Stomach (tissue), 9 donors: ENCODE measurements around the gene ZNF845. TPM values are rescaled to one million over a fixed set of nuclear protein-coding genes. Genes with fewer than 3 reads are reported as not detected.

ENCODE experiments used
- DNase-seq, 2 donors: peaks; one replicate each; pipeline versions ENCODE4 v3.0.0 to v3.0.0-alpha.2; 2013 to 2019
- H3K27ac ChIP-seq, 5 donors: fragments of 200-600 bp in 4 of 5; sonication (generic) in 4 of 5; one replicate each; pipeline ENCODE4 v1.5.1; 2013 to 2019; ENCODE audit warnings: mild to moderate bottlenecking in 1 of 5, moderate library complexity in 1 of 5
- H3K27me3 ChIP-seq, 3 donors: fragments of 200-600 bp; sonication (generic); one replicate each; pipeline ENCODE4 v1.5.1; 2017 to 2019; ENCODE audit warnings: mixed run types in 1 of 3
- H3K36me3 ChIP-seq, 4 donors: fragments of 200-600 bp; sonication (generic); 1 replicate in 3 of 4; 2 replicates in 1 of 4; pipeline ENCODE4 v1.5.1; 2016 to 2019
- H3K4me1 ChIP-seq, 4 donors: fragments of 200-600 bp; sonication (generic); one replicate each; pipeline ENCODE4 v1.5.1; 2016 to 2019
- H3K4me3 ChIP-seq, 4 donors: fragments of 200-600 bp; sonication (generic) in 3 of 4; one replicate each; pipeline ENCODE4 v1.5.1; 2016 to 2019; ENCODE audit warnings: mild to moderate bottlenecking in 1 of 4
- H3K9me3 ChIP-seq, 4 donors: fragments of 200-600 bp; sonication (generic); one replicate each; pipeline ENCODE4 v1.5.1; 2016 to 2019
- CTCF ChIP-seq, 7 experiments: fragments of 450-650 bp in 4 of 7; fragments of 200-600 bp in 3 of 7; sonication (generic) in 3 of 7; IDR thresholded peaks; one replicate each; pipeline ENCODE4 v1.5.1; 2016 to 2019; ENCODE audit warnings: antibody characterized with exemption in 7 of 7, control low read depth in 2 of 7, mild to moderate bottlenecking in 1 of 7
- EP300 ChIP-seq: sonication (generic); formaldehyde crosslinking; IDR thresholded peaks from one replicate; pipeline ENCODE4 v1.6.1; 2017; ENCODE audit warnings: antibody characterized with exemption
- POLR2A ChIP-seq, 4 donors: fragments of 450-650 bp; IDR thresholded peaks; one replicate each; pipeline ENCODE4 v1.6.1; 2016; ENCODE audit warnings: antibody characterized with exemption in 4 of 4, control low read depth in 2 of 4, mild to moderate bottlenecking in 1 of 4, moderate library complexity in 1 of 4
- POLR2AphosphoS5 ChIP-seq, 3 donors: sonication (generic); formaldehyde crosslinking; IDR thresholded peaks; one replicate each; pipeline ENCODE4 v1.6.1; 2016; ENCODE audit warnings: antibody characterized with exemption in 3 of 3
- WGBS, 5 donors: extraction: QIAGEN DNeasy Blood & Tissue Kit in 3 of 5; methylation state at CpG; one replicate each; pipeline versions ENCODE4 v1.1.5 to v1.1.7; 2013 to 2018; 5-methylcytosine and 5-hydroxymethylcytosine counted together
- intact Hi-C: fragments of 100-400 bp; cut with DNase I; formaldehyde crosslinking; loops from one replicate; pipeline ENCODE4 v1.15.1; 2023; ENCODE audit warnings: low total_unique reads
- polyA plus RNA-seq, 3 donors: library from polyadenylated mRNA; stranded (reverse); fragments of 200-250 nt; gene quantifications; one replicate each; pipeline ENCODE4 v1.2.3, GENCODE V29; 2013
- total RNA-seq, 5 donors: library from RNA; depleted of rRNA; stranded (reverse); fragments of >200 nt; gene quantifications; one replicate each; pipeline versions ENCODE4 v1.1.0 to v1.2.3, GENCODE V29; 2014 to 2016
- donor health status: healthy with polysubstance abuse.
- donor health status: Bipolar disorder and iron deficiency.
- donor health status: healthy.

Gene ZNF845
- total and polyA plus RNA-seq, 8 donors = 1.2 to 28.6 (median 3.8) TPM

- no peak for TF ChIP-seq EP300
- TF ChIP-seq POLR2A (IDR thresholded peaks at IDR 0.05) = no peak
- TF ChIP-seq POLR2AphosphoS5 (IDR thresholded peaks at IDR 0.05) = no peak
- no peak for TF ChIP-seq CTCF (IDR thresholded peaks at IDR 0.05)
- Histone ChIP-seq H3K4me1 (no peaks in the 10 kb centered on the region), H3K4me3 (no peak overlapping the region), H3K9me3 (peaks cover 16 to 81% (median 54%) of the 10 kb centered on the region in 4 donors), H3K27me3 (no peaks in the 10 kb centered on the region), H3K36me3 (peaks cover 3 to 28% (median 19%) of the 10 kb centered on the region in 4 donors), H3K27ac (no peak overlapping the region)
- DNase-seq = no peak
- intact Hi-C loops = no loop called here
- 64 to 89% (median 85%) methylated on average over 3 of the region's 3 CpGs for WGBS, 5 donors
These were observed 54.6 kb downstream of the ZNF845 start for GRCh38 chr19:53388168-53388567.

- Histone ChIP-seq H3K36me3 (peaks cover 3 to 26% (median 19%) of the 10 kb centered on the region in 4 donors), H3K9me3 (peaks cover 12 to 74% (median 46%) of the 10 kb centered on the region in 4 donors), H3K4me1 (peaks cover 0 to 2% (median under 1%) of the 10 kb centered on the region in 4 donors), H3K27ac (no peak overlapping the region), H3K4me3 (no peak overlapping the region), H3K27me3 (no peaks in the 10 kb centered on the region)
- DNase-seq = no peak
- WGBS, 5 donors = 65 to 81% (median 70%) methylated on average over 5 of the region's 5 CpGs
- intact Hi-C loops = no loop called here
- TF ChIP-seq CTCF (IDR thresholded peaks at IDR 0.05) (no peak), POLR2AphosphoS5 (IDR thresholded peaks at IDR 0.05) (no peak), EP300 (no peak), POLR2A (IDR thresholded peaks at IDR 0.05) (no peak)
These were observed 55.4 kb downstream of the ZNF845 start for GRCh38 chr19:53388904-53389303.

GRCh38 chr19:53389571-53389970 lies 56.0 kb downstream of the ZNF845 start:
- intact Hi-C loops = no loop called here
- WGBS, 5 donors = 71 to 75% (median 74%) methylated on average over 8 of the region's 8 CpGs
- H3K9me3 ChIP-seq = peaks cover 10 to 67% (median 42%) of the 10 kb centered on the region in 4 donors
- no peak overlapping the region for H3K4me3 ChIP-seq
- DNase-seq = no peak
- TF ChIP-seq EP300 (no peak), POLR2A (IDR thresholded peaks at IDR 0.05) (no peak), CTCF (IDR thresholded peaks at IDR 0.05) (no peak), POLR2AphosphoS5 (IDR thresholded peaks at IDR 0.05) (no peak)
- H3K36me3 ChIP-seq = peaks cover 3 to 19% (median 18%) of the 10 kb centered on the region in 4 donors
- H3K4me1 ChIP-seq = peaks cover 5 to 8% (median 7%) of the 10 kb centered on the region in 4 donors
- no peak overlapping the region for H3K27ac ChIP-seq
- no peaks in the 10 kb centered on the region for H3K27me3 ChIP-seq

- 24 to 42% (median 35%) methylated on average over 20 to 22 of the region's 22 CpGs for WGBS, 5 donors
- Histone ChIP-seq H3K27me3 (no peaks in the 10 kb centered on the region), H3K36me3 (peaks cover 3 to 18% (median 15%) of the 10 kb centered on the region in 4 donors), H3K4me3 (no peak overlapping the region), H3K9me3 (peaks cover 6 to 63% (median 40%) of the 10 kb centered on the region in 4 donors), H3K4me1 (peaks cover 6 to 10% (median 10%) of the 10 kb centered on the region in 4 donors), H3K27ac (no peak overlapping the region)
- intact Hi-C loops = no loop called here
- DNase-seq = peak in 1 of 2 donors; percentile 21
- no peak for TF ChIP-seq EP300
- TF ChIP-seq CTCF (IDR thresholded peaks at IDR 0.05) = no peak
- no peak for TF ChIP-seq POLR2AphosphoS5 (IDR thresholded peaks at IDR 0.05)
- TF ChIP-seq POLR2A (IDR thresholded peaks at IDR 0.05) = no peak
These were observed 56.4 kb downstream of the ZNF845 start for GRCh38 chr19:53389978-53390377.
